ENCODE data around the gene OR2W1. TPM values are rescaled to one million over a fixed set of nuclear protein-coding genes. Genes with fewer than 3 reads are reported as not detected.
A peak's percentile ranks its signal among the peaks of the same experiment; 100 is the strongest.

The OR2W1 gene
- total RNA-seq, 4 donors from 2014 or later = not detected

GRCh38 chr6:29016559-29017427 is 28.2 kb downstream of the OR2W1 start:
- intact Hi-C loops (cut with DNase I) = loop anchor here (1.0 to 10.0 kb wide), 4 partner anchors 94 to 330 kb away; partner anchors contain the start of gene TRIM27

DNA sequence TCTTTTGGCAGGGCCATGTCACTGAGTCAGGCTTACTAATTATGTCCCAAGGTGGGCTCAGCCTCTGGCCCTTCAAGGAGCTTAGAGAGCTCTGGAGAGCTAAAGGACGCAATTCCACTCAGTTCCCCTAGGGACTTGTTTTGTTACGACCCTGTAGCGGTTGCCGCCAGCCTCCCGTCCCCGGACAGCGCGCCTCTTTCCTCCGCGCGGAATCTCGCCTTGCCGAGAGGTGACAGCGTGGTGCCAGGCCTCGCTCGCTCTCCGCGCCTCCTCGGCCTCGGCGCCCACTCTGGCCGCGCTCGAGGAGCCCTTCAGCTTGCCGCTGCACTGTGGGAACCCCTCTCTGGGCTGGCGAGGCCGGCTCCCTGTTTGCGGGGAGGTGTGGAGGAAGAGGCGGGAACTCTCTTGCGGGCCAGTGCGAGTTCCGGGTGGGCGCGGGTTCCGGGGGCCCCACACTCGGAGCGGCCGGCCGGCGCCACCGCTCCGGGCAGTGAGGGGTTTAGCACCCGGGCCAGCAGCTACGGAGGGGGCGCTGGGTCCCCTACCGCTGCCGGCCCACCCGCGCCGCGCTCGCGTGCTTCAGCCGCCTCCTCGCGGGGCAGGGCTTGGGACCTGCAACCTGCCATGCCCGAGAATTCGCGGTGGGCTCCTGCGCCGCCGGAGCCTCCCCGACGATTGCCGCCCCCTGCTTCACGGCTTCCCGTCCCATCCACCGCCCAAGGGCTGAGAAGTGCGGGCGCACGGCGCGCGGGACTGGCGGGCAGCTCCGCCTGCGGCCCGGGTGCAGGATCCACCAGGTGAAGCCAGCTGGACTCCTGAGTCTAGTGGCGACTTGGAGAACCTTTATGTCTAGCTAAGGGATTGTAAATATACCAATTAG is 30.0 kb downstream of the OR2W1 start:
- no peaks in the 10 kb centered on the region for H3K9me3 ChIP-seq
- H3K27ac ChIP-seq (replicated peaks in 1 of 4) = no peak overlapping the region
- TF ChIP-seq EP300 (IDR thresholded peaks at IDR 0.05) = no peak
- TF ChIP-seq POLR2AphosphoS5 (IDR thresholded peaks at IDR 0.05) = no peak
- no peak for TF ChIP-seq CTCF (IDR thresholded peaks at IDR 0.05)
- no peak for TF ChIP-seq POLR2A (IDR thresholded peaks at IDR 0.05; ENCODE audit: low read depth)
- no peaks in the 10 kb centered on the region for H3K36me3 ChIP-seq
- peaks cover 0 to 48% (median 17%) of the 10 kb centered on the region in 4 donors for H3K27me3 ChIP-seq
- H3K4me1 ChIP-seq = peaks cover 6 to 36% (median 21%) of the 10 kb centered on the region in 4 donors
- intact Hi-C loops (cut with DNase I) = loop anchor here (5.0 to 10.0 kb wide), 2 partner anchors 93 to 150 kb away; partner anchors contain the start of gene TRIM27
- no peak for DNase-seq (ENCODE audit: extremely low spot score)
- H3K4me3 ChIP-seq = peak overlapping the region; percentile 5 to 47 (median 25)
- 44% methylated on average over 40 of the region's 79 CpGs for WGBS

More at GRCh38 chr6:29016559-29017427, 28.2 kb downstream of the OR2W1 start:
- peaks cover 0 to 27% (median 12%) of the 10 kb centered on the region in 4 donors for H3K4me1 ChIP-seq
- DNase-seq (ENCODE audit: extremely low spot score) = no peak
- no peaks in the 10 kb centered on the region for H3K9me3 ChIP-seq
- peaks cover 0 to 49% (median 17%) of the 10 kb centered on the region in 4 donors for H3K27me3 ChIP-seq
- WGBS = under 1% methylated on average over 34 of the region's 41 CpGs
- peak overlapping the region in 1 of 4 donors; percentile 35 for H3K27ac ChIP-seq (replicated peaks in 1 of 4)
- no peaks in the 10 kb centered on the region for H3K36me3 ChIP-seq
- peak overlapping the region; percentile 55 to 67 (median 56) for H3K4me3 ChIP-seq
- TF ChIP-seq POLR2AphosphoS5 (IDR thresholded peaks at IDR 0.05) (peak in 1 of 2 donors; percentile 18), CTCF (IDR thresholded peaks at IDR 0.05) (peak; percentile 68 to 76 (median 71)), POLR2A (IDR thresholded peaks at IDR 0.05; ENCODE audit: low read depth) (no peak), EP300 (IDR thresholded peaks at IDR 0.05) (no peak)

GRCh38 chr6:29011276-29011734 is 33.7 kb downstream of the OR2W1 start:
- TF ChIP-seq POLR2AphosphoS5 (IDR thresholded peaks at IDR 0.05) (peak in 1 of 2 donors; percentile 20), EP300 (IDR thresholded peaks at IDR 0.05) (no peak)
- H3K27me3 ChIP-seq = peaks cover 0 to 43% (median 17%) of the 10 kb centered on the region in 4 donors
- no peaks in the 10 kb centered on the region for H3K9me3 ChIP-seq
- WGBS = under 1% methylated on average over 14 of the region's 30 CpGs
- no peak overlapping the region for H3K27ac ChIP-seq (replicated peaks in 1 of 4)
- H3K4me3 ChIP-seq = peak overlapping the region; percentile 50 to 63 (median 52)
- intact Hi-C loops (cut with DNase I) = loop anchor here (10.0 kb wide), 1 partner anchor 147 kb away; no protein-coding TSS in a partner anchor
- no peaks in the 10 kb centered on the region for H3K36me3 ChIP-seq
- DNase-seq (ENCODE audit: extremely low spot score) = no peak
- peaks cover 6 to 27% (median 14%) of the 10 kb centered on the region in 4 donors for H3K4me1 ChIP-seq

- 87% methylated on average over 1 of the region's 1 CpG for WGBS
- TF ChIP-seq POLR2A (IDR thresholded peaks at IDR 0.05; ENCODE audit: low read depth) = no peak
- TF ChIP-seq CTCF (IDR thresholded peaks at IDR 0.05) = no peak
- TF ChIP-seq EP300 (IDR thresholded peaks at IDR 0.05) = no peak
- no peak for TF ChIP-seq POLR2AphosphoS5 (IDR thresholded peaks at IDR 0.05)
- Histone ChIP-seq H3K9me3 (no peaks in the 10 kb centered on the region), H3K36me3 (no peaks in the 10 kb centered on the region), H3K27me3 (peaks cover 0 to 26% (median 5%) of the 10 kb centered on the region in 4 donors), H3K27ac (replicated peaks in 1 of 4) (no peak overlapping the region), H3K4me3 (no peak overlapping the region), H3K4me1 (peaks cover 6 to 23% (median 14%) of the 10 kb centered on the region in 4 donors)
- intact Hi-C loops (cut with DNase I) = no loop called here
- no peak for DNase-seq (ENCODE audit: extremely low spot score)
Measured at GRCh38 chr6:29009358-29009757, 35.6 kb downstream of the OR2W1 start.
